CD4-positive, alpha-beta T cell (primary cell): ENCODE measurements around the gene BBS4. TPM values are rescaled to one million over a fixed set of nuclear protein-coding genes. Genes with fewer than 3 reads are reported as not detected.

Experiments used
- ATAC-seq: fragments of 200-7000 bp; cut with Tn5 transposase; one replicate; pipeline ENCODE4 v1.10.0; 2022; ENCODE audit warnings: mild to moderate bottlenecking; ENCODE audit not compliant: poor library complexity
- CTCF ChIA-PET: fragments of 350-600 bp; sonication (Branson Sonifier 250); formaldehyde crosslinking; loops from one replicate; lab custom pipeline; 2021; ENCODE audit warnings: antibody characterized with exemption, inconsistent platforms; lab: Charles Lee
- POLR2A ChIA-PET: fragments of 350-600 bp; sonication (Branson Sonifier 250); formaldehyde crosslinking; loops from one replicate; lab custom pipeline; 2021; ENCODE audit warnings: antibody characterized with exemption, inconsistent platforms; lab: Charles Lee
- DNase-seq, 14 experiments: peaks; one replicate each; pipeline ENCODE4 v3.0.0-alpha.2; 2013 to 2020; ENCODE audit warnings: mixed read lengths in 2 of 14
- H3K27ac ChIP-seq, 2 donors: one replicate each; pipeline versions ENCODE4 v1.5.1 to v1.7.0; 2013; ENCODE audit warnings: low read length in 2 of 2, low read depth in 1 of 2, mild to moderate bottlenecking in 1 of 2
- H3K27me3 ChIP-seq, 2 experiments: 1 replicate in 1 of 2; 2 replicates in 1 of 2; pipeline versions ENCODE4 v1.6.1 to v1.7.0; 2013; ENCODE audit warnings: low read length in 2 of 2, control low read depth in 1 of 2, mild to moderate bottlenecking in 1 of 2, moderate library complexity in 1 of 2; ENCODE audit not compliant: insufficient read depth in 2 of 2, control insufficient read depth in 1 of 2
- H3K36me3 ChIP-seq: one replicate; pipeline ENCODE4 v1.6.1; 2013; ENCODE audit warnings: low read length, control low read depth; ENCODE audit not compliant: insufficient read depth
- H3K4me1 ChIP-seq: one replicate; pipeline ENCODE4 v1.6.1; 2013; ENCODE audit warnings: low read length, control low read depth; ENCODE audit not compliant: insufficient read depth
- H3K4me3 ChIP-seq: one replicate; pipeline ENCODE4 v1.5.1; 2013; ENCODE audit warnings: mild to moderate bottlenecking, low read length, moderate library complexity
- H3K9me3 ChIP-seq, 2 experiments: 1 replicate in 1 of 2; 2 replicates in 1 of 2; pipeline versions ENCODE4 v1.6.1 to v1.7.0; 2013; ENCODE audit warnings: low read length in 2 of 2, mild to moderate bottlenecking in 2 of 2, control low read depth in 1 of 2, moderate library complexity in 1 of 2; ENCODE audit not compliant: control insufficient read depth in 1 of 2, insufficient read depth in 1 of 2
- H3K27ac Mint-ChIP-seq: one replicate; pipeline ENCODE4 v1.8.0; 2020; ENCODE audit warnings: mixed read lengths
- H3K27me3 Mint-ChIP-seq: one replicate; pipeline ENCODE4 v1.8.0; 2021; ENCODE audit warnings: mixed read lengths
- H3K36me3 Mint-ChIP-seq: one replicate; pipeline ENCODE4 v1.8.0; 2021; ENCODE audit warnings: low read depth, mixed read lengths
- H3K4me1 Mint-ChIP-seq: one replicate; pipeline ENCODE4 v1.8.0; 2021; ENCODE audit warnings: low read depth, mixed read lengths
- H3K4me3 Mint-ChIP-seq: one replicate; pipeline ENCODE4 v1.8.0; 2020; ENCODE audit warnings: mild to moderate bottlenecking, mixed read lengths
- H3K9me3 Mint-ChIP-seq: one replicate; pipeline ENCODE4 v1.8.0; 2020; ENCODE audit warnings: mixed read lengths
- CTCF ChIP-seq: fragments of 200-600 bp; IDR thresholded peaks from one replicate; pipeline ENCODE4 v1.8.0; 2022; ENCODE audit warnings: antibody characterized with exemption, mild to moderate bottlenecking
- intact Hi-C, 2 experiments: fragments of 100-400 bp; cut with DNase I in 1 of 2; cut with micrococcal nuclease in 1 of 2; formaldehyde crosslinking; loops; one replicate each; pipeline versions ENCODE4 v1.15.1 to v1.9.0; 2023 to 2025; cut with DNase I, micrococcal nuclease
- total RNA-seq, 174 experiments: library from RNA in 2 of 174; stranded (reverse) in 2 of 174; gene quantifications; one replicate each; pipeline ENCODE4 v1.2.3 and lab custom pipeline; 2021 to 2026

BBS4 gene
- total RNA-seq, 2 experiments from 2014 or later, result 8.6 to 12.8 TPM

GRCh38 chr15:72766025-72766424 is 80.0 kb downstream of the BBS4 start:
- no peaks in the 10 kb centered on the region for H3K4me1 ChIP-seq
- ATAC-seq, result no peak
- no peaks in the 10 kb centered on the region for H3K27me3 ChIP-seq
- H3K4me3 ChIP-seq, result no peak overlapping the region
- H3K9me3 ChIP-seq, result peaks cover 6 to 12% of the 10 kb centered on the region in 2 experiments
- Mint-ChIP-seq H3K36me3 (peaks cover 95% of the 10 kb centered on the region), H3K9me3 (peaks cover 5% of the 10 kb centered on the region), H3K27ac (no peak overlapping the region), H3K27me3 (no peaks in the 10 kb centered on the region), H3K4me3 (no peak overlapping the region), H3K4me1 (peaks cover 4% of the 10 kb centered on the region)
- intact Hi-C loops, result no loop called here
- TF ChIP-seq CTCF, result no peak
- peaks cover 89% of the 10 kb centered on the region for H3K36me3 ChIP-seq
- ChIA-PET POLR2A (no interaction called here), CTCF (no interaction called here)
- DNase-seq, result no peak
- no peak overlapping the region for H3K27ac ChIP-seq

GRCh38 chr15:72766780-72767179 is 80.8 kb downstream of the BBS4 start:
- peaks cover 5% of the 10 kb centered on the region for H3K4me1 Mint-ChIP-seq
- H3K4me3 Mint-ChIP-seq, result no peak overlapping the region
- peaks cover 98% of the 10 kb centered on the region for H3K36me3 Mint-ChIP-seq
- peaks cover 6 to 12% of the 10 kb centered on the region in 2 experiments for H3K9me3 ChIP-seq
- H3K4me1 ChIP-seq, result no peaks in the 10 kb centered on the region
- POLR2A ChIA-PET, result no interaction called here
- H3K4me3 ChIP-seq, result no peak overlapping the region
- CTCF ChIA-PET, result no interaction called here
- peaks cover 5% of the 10 kb centered on the region for H3K9me3 Mint-ChIP-seq
- ATAC-seq (no peak), DNase-seq (no peak)
- intact Hi-C loops, result no loop called here
- no peaks in the 10 kb centered on the region for H3K27me3 Mint-ChIP-seq
- no peak overlapping the region for H3K27ac Mint-ChIP-seq
- peaks cover 92% of the 10 kb centered on the region for H3K36me3 ChIP-seq
- H3K27ac ChIP-seq, result no peak overlapping the region
- no peak for TF ChIP-seq CTCF
- H3K27me3 ChIP-seq, result no peaks in the 10 kb centered on the region

- H3K27me3 ChIP-seq, result no peaks in the 10 kb centered on the region
- no peak overlapping the region for H3K27ac ChIP-seq
- peaks cover 90% of the 10 kb centered on the region for H3K36me3 ChIP-seq
- H3K36me3 Mint-ChIP-seq, result peaks cover 100% of the 10 kb centered on the region
- no peak overlapping the region for H3K4me3 ChIP-seq
- ATAC-seq (no peak), DNase-seq (no peak)
- no peak for TF ChIP-seq CTCF
- POLR2A ChIA-PET, result no interaction called here
- no peaks in the 10 kb centered on the region for H3K4me1 ChIP-seq
- H3K9me3 ChIP-seq, result peaks cover 6 to 12% of the 10 kb centered on the region in 2 experiments
- CTCF ChIA-PET, result no interaction called here
- H3K9me3 Mint-ChIP-seq, result peaks cover 5% of the 10 kb centered on the region
- H3K27ac Mint-ChIP-seq, result no peak overlapping the region
- intact Hi-C loops, result no loop called here
- H3K4me3 Mint-ChIP-seq, result no peak overlapping the region
- peaks cover 27% of the 10 kb centered on the region for H3K4me1 Mint-ChIP-seq
- H3K27me3 Mint-ChIP-seq, result no peaks in the 10 kb centered on the region
Measured at GRCh38 chr15:72770673-72771328, 84.8 kb downstream of the BBS4 start.
